ENCODE data around the gene CCR1.
"Not testable (repeated sequence)": the region's sequence is repeated elsewhere in the genome, so short reads cannot be mapped to it uniquely, and the experiment has no call there.

The CCR1 gene

DNA sequence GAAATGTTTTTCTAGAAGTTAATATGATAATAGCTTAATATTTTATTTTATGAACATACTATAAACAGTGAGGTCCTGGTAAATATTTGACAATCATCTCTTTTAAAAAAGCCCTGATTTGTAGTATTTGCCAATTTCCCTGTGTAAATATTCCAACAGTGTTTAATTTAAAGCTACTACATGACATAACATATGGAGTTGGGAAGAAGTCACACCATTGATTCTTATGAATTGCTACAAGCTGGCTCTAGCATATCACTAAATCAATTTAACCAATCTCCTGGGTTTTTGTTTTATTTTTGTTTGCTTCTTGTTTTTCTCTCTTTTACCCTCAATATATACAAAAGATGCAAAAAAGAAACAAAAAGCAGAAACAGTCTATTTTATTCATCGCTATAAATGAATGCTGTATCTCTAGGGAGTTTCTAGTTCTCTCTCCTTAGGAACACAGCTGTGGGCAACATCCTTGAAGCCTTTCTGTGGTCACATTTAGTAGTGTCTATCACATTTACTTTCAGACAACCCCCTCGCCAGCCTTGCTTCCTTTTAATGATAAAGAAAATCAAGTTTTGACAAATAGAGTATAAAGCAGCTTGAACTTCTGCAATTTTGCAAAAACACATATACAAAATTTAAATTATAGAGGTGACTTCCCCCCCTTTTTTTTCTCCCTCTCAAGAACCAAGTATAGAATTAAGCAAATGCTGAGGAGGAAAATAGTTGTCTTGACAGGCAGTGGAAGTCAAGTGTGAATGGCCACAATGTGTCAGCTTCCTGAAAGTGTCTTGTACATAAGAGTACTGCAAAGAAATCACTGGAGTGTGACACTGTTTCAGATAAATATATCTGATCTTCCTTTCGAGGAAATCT lies 21.4 kb downstream of the CCR1 start:
- in situ Hi-C loops (cut with HindIII; ENCODE audit: low sequenced_read_pairs), result no loop called here

DNA sequence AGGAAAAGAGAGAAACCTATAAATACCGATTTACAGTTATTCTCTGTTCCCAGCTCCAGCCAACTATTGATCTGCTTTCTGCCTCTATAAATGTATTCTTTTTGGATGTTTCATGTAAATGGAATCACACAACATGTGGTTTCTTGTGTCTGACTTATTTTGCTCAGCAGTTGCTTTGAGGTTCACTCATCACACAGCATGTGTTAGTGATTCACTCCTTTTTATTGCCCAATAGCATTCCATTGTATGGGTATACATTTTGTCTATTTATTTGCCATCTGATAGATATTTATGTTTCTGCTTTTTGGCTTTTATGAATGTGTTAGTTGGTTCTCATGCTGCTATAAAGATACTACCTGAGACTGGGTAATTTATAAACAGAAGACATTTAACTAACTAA lies 23.6 kb downstream of the CCR1 start:
- in situ Hi-C loops (cut with HindIII; ENCODE audit: low sequenced_read_pairs), result no loop called here

DNA sequence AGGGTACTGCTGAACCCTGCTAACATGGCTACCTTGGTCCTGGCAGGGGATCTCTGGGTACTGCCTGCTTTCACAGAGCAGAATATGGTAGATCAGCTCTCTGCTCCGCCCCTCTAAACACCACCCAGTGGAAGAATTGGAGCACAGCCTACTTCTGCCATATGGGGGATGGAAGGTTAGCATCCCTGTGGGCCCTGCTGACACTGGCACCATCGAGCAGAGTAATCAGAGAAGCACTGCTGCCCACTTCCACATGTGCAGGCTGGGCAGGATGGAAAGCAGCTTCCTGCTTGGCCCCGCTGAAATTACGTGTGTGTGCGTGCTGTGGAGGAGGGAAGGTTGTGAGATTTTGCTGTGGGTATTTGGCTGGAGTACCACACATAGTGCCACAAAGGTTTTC lies 24.8 kb downstream of the CCR1 start:
- in situ Hi-C loops (cut with HindIII; ENCODE audit: low sequenced_read_pairs), result no loop called here

DNA sequence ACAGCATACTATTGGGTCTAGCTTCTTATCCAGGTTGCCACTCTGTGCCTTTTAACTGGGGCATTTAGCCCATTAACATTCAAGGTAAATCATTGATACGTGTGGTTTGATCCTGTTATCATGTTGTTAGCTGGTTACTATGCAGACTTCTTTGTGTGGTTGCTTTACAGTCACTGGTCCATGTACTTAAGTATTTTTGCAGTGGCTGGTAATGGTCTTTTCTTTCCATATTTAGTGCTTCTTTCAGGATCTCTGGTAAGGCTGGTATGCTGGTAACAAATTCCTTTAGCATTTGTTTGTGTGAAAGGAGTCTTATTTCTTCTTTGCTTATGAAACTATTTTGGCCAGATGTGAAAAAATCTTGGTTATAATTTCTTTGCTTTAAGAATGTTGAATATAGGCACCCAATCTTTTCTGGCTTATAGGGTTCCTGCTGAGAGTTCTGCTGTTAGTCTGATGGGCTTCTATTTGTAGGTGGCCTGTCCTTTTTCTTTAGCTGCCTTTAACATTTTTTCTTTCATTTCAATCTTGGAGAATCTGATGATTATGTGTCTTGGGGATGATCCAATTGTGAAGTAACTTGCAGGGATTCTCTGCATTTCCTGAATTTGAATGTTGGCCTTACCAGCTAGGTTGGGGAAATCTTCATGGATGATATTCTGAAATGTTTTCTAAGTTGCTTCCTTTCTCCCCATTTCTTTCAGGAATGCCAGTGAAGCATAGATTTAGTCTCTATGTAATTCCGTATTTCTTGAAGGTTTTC lies 39.3 kb downstream of the CCR1 start:
- in situ Hi-C loops (cut with HindIII; ENCODE audit: low sequenced_read_pairs), result no loop called here

DNA sequence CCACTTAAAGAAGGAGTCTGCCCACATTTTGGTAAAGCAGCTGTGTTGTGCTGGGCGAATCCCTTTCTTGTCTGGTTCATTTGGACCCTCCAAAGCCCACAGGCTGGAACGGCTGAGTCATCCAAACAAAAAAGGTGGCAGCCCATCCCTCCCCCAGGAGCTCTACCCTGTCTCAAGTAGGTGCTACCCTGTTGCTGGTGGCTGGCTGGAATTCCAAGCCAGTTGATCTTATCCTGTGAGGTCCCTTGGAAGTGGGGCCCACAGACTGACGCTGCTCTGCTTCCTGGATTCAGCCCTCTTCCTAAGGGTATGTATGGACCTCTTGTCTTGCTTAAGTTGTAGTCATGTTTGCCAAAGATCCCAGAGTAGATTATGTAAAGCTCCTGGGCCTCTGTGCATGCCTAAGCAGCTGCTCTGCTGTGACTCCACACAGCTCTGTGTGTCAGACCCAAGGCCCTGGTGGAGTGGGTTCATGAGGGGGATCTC lies 44.5 kb downstream of the CCR1 start:
- in situ Hi-C loops (cut with HindIII; ENCODE audit: low sequenced_read_pairs), result no loop called here

DNA sequence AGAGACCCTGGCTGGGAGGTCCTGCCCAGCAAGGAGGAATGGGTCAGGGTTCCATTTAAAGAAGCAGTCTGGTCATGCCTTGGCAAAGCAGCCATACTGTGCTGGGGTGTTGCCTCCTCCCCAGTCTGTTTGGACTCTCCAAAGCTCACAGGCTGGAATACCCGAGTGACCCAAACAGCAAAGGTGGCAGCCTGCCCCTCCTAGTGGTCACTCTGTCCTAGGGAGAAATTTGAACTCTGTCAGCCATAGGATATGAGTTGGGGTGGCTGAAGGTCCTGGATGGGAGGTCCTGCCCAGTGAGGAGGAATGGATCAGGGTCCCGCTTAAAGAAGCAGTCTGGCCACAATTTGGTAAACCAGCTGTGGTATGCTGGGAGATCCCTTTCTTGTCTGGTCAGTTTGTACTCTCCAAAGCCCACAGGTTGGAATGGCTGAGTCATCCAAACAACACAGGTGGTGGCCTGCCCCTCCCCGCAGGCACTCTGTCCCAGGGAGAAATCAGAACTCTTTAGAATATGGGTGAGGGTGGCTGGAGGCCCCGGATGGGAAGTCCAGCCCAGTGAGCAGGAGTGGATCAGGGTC lies 45.0 kb downstream of the CCR1 start:
- in situ Hi-C loops (cut with HindIII; ENCODE audit: low sequenced_read_pairs), result no loop called here

DNA sequence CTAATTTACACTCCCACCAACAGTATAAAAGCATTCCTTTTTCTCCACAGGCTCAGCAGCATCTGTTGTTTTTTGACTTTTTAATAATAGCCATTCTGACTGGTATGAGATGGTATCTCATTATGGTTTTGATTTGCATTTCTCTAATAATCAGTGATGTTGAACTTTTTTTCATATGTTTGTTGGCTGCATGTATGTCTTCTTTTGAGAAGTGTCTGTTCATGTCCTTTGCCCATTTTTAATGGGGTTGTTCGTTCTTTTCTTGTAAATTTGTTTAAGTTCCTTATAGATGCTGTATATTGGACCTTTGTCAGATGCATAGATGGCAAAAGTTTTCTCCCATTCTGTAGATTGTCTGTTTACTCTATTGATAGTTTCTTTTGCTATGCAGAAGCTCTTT lies 50.4 kb downstream of the CCR1 start:
- in situ Hi-C loops (cut with HindIII; ENCODE audit: low sequenced_read_pairs), result not testable (repeated sequence)

DNA sequence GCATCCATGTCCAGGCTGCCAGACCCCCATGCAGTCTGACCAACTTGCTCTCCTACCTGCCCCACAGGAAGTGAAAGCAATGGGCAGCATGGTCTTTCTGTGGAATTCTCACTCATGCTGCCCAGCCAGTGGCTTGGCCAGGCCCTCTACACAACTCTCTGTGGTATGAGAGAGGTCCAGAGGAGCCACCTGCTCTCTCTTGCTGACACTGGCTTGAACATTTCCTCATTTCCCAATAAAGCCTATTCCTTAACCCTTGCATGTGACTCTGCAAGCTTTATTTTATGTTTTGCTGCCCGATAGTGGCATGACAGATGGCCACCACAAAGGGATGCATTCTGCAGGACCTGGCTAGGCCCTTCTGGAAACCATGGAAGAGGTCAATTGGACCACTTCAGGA lies 53.8 kb downstream of the CCR1 start:
- in situ Hi-C loops (cut with HindIII; ENCODE audit: low sequenced_read_pairs), result no loop called here
